Measurements from ENCODE around the gene EYS.
"Not testable (repeated sequence)": the region's sequence is repeated elsewhere in the genome, so short reads cannot be mapped to it uniquely, and the experiment has no call there.

Gene EYS

DNA sequence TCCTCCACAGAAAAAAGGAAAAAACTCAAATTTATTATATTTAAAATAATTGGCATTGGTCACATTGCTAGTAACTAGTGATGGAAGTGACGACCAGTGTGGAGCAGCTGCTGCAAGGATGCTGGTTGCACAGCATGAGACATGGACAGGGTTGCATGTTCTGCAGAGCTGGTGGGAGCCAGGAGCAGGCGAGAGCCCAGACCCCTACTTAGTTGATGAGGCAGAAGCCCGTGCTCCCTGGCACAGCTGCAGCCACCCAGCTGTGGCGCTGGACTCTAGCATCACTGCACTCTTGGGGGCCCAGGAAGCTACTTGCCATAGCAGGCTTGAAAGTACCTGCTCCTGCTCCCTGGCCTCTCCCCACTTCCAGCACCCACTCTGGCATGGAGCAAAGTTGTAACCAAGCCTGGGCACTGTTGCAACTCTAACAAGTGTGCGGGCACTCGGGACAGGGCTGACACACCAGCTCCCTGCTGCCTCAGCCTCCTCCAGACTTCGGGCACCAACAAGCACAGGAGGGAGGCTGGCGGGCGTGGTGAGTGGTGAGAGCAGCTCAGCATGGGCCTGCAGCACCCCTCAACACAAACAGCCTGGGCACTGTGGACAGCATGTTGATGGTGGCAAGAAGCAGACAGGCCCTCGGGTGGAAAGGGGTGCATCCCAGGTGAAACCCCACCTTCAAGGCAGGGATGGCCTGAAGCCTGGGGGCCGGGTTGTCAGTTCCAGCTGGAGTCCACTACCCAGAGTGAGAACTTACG is 69.6 kb downstream of the EYS start:
- in situ Hi-C loops (cut with MboI; ENCODE audit: low sequenced_read_pairs) = no loop called here

DNA sequence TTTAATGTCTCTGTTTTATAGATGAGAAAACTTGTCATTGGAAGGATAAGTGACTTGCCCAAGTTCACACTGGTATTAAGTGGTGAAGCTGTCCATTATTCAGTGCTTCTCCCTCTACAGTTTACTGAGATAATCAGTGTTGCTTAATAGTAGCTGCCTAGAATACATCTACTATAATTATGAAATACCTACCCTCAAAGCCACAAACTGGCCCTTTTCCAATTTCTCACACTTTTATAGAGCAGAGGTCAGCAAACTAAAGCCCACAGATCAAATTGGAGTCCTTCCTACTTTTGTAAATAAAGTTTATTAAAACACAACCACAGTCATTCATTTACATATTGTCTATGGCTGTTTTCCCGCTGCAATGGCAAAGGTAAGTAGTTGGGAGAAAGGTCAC is 73.5 kb downstream of the EYS start:
- in situ Hi-C loops (cut with MboI; ENCODE audit: low sequenced_read_pairs) = no loop called here

DNA sequence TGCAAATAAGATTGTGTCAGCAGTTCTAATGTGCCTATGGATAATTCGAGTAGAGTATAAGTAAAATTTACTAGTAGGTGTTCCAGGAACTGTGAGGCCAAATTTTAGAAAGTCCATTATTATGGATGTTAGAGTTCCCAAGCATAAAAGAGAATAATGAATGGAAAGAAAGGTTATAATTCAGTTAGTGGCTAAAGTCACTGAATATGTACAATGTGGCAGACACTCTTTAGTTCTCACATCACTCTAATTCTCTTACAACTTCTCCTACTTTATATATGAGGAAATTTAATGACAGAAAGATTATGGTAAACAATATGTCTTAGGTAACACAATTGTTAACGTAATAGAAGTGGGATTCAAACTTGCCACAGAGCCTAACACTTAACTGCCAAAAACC is 75.3 kb downstream of the EYS start:
- in situ Hi-C loops (cut with MboI; ENCODE audit: low sequenced_read_pairs) = no loop called here

DNA sequence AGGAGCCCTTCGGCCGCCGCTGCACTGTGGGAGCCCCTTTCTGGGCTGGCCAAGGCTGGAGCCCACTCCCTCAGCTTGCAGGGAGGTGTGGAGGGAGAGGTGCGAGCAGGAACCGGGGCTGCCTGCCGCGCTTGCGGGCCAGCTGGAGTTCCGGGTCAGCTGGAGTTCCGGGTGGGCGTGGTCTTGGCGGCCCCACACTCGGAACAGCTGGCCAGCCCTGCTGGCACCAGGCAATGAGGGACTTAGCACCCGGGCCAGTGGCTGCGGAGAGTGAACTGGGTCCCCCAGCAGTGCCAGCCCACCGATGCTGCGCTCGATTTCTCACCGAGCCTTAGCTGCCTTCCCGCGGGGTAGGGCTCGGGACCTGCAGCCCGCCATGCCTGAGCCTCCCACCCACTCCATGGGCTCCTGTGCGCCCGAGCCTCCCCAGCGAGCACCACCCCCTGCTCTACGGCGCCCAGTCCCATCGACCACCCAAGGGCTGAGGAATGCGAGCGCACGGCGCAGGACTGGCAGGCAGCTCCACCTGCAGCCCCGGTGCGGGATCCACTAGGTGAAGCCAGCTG is 79.5 kb downstream of the EYS start:
- in situ Hi-C loops (cut with MboI; ENCODE audit: low sequenced_read_pairs) = not testable (repeated sequence)

DNA sequence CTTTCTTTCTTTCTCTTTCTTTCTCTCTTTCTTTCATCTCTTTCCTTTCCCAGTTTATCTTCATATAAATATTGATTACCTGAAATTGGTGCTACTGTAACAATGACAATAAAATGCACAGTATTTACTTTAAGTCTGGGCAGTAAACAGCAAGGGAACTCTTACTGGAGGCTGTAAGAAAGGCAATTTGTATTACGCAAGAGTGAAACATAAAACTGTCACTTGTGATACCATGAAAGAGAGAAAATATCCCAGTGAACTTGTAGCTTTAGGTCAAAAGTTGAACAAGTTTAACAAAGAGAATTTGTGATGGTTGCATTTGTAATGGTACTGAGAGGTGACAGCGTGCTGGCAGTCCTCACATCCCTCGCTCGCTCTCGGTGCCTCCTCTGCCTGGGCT is 80.0 kb downstream of the EYS start:
- in situ Hi-C loops (cut with MboI; ENCODE audit: low sequenced_read_pairs) = no loop called here

DNA sequence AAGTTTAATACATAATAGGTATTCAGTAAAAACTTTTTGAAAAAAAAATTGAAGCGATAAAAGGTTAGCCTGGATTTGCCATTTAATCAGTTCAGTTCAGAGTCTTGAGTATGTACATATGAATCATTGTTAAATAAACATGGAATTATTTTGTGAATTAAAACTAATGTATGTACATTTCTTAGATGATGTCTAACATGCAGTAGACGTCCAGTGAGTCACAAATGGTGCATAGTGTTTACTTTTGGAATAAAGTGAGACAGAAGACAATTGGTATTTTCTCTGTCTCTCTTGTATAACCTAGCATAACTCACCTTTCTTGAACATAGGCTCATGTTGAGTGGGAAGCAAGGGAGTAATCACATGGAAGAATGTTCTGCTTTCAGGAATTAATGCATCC is 83.5 kb downstream of the EYS start:
- in situ Hi-C loops (cut with MboI; ENCODE audit: low sequenced_read_pairs) = no loop called here

DNA sequence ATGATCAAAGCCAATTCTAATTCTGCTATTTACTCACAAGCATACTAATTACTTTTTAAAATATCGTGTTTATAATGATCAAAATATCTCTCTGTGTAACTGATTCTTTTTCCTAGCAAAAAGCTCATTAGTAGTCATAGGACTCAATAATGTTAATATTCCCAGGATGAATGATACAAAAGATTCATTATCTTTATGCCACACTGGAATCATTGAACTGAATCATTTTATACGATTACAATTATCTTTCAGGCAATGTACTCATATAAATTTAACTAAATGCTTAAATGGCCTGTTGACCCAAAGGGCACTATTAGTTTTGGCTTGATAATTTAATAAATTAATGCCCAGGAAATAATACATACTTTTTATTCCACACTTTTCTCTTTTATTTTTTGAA is 96.3 kb downstream of the EYS start:
- in situ Hi-C loops (cut with MboI; ENCODE audit: low sequenced_read_pairs) = no loop called here

DNA sequence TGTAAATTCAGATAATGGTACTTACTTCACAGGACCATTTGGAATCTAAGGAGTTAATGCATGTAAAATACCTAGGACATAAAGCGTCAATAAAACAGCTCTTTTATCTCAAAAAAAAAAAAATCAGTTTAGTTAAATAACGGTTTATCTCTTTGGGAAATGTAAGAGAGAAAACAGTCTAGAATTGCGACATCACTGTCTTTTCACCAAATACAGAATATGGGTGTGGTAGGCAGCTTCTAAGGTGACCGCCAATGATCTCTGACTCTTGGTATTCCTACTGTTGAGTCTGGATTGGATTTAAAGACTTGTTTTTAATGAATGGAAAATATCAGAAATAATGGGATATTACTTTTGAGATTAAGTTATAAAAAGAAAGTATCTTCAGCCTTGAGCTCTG is 111.5 kb downstream of the EYS start:
- in situ Hi-C loops (cut with MboI; ENCODE audit: low sequenced_read_pairs) = no loop called here

DNA sequence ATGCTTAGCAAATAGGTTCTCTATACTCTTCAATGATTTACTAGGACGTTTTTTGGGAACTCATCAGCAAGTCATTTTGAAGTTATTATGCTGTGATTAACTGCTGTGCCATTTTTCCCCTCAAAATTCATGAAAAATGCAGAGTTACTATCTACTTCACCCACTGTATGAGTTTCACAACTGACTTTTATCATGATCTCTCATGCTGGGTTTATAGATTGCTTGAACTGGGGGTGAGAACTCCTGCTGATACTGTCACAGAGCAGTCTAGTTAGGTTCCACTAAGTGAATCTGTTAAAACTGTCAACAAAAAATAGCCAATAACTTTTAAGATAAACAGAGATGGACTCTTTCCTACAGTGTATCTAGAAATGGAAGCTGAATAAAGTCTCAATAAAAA is 136.7 kb downstream of the EYS start:
- in situ Hi-C loops (cut with MboI; ENCODE audit: low sequenced_read_pairs) = no loop called here

DNA sequence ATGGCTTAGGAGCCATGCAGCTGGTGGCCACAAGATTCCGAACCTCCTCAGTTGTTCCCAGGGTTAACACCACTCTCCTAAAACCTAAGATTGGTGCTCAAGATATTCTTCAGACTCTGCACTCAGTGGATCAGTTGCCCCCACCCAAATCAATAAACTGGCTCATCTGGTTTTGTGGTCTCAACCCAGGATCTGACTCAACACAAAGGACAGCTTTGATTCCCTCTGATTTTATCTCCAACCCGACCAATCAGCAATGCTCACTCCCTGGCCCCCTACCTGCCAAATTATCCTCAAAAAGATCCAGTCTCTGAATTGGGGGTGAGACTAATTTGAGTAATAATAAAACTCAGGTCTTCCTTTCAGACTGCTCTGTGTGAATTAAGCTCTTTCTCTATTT is 137.5 kb downstream of the EYS start:
- in situ Hi-C loops (cut with MboI; ENCODE audit: low sequenced_read_pairs) = no loop called here

DNA sequence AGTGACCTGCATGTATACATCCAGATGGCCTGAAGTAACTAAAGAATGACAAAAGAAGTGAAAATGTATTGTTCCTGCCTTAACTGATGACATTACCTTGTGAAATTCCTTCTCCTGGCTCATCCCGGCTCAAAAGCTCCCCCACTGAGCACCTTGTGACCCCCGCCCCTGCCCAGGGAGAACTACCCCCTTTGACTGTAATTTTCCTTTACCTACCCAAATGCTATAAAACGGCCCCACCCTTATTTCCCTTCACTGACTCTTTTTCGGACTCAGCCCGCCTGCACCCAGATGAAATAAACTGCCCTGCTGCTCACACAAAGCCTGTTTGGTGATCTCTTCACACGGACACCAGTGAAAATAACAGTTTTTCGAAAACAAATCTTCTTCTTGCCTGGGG is 138.0 kb downstream of the EYS start:
- in situ Hi-C loops (cut with MboI; ENCODE audit: low sequenced_read_pairs) = not testable (repeated sequence)

DNA sequence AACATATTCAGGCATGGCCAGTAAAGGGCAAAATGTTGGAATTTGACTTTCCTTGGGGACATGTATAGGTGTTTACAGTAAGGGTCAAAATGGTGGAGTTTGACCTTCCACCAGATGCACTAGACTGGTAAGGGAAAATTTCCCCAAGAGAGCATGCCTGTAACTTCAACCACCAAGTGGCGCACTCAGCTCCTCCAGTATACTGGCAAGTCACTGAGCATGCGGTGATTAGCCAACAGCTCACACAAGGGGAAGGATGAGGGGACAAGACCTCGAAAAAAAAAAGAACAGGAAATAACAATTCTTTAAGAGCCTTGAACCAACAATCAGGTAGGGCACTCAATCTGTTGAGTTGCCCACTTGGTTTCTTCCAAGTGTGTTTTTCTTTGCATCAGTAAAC is 140.9 kb downstream of the EYS start:
- in situ Hi-C loops (cut with MboI; ENCODE audit: low sequenced_read_pairs) = no loop called here

DNA sequence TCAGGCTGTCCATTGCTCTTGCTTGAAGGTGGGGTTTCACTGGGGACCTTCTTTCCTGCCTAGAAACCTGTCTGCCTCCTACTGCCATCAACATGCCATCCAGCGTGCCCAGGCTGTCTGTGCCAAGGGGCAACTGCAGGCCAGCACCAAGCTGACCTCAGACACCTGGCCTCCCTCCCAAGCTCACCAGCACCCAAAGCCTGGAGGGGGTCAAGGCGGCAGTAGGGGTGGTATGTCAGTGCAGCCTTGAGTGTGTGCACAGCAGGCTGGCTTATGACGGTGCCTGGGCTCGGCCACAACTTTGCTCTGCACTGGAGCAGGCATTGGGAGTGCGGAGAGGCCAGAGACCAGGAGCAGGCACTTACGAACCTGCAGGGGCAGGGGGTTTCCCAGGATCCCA is 149.0 kb downstream of the EYS start:
- in situ Hi-C loops (cut with MboI; ENCODE audit: low sequenced_read_pairs) = no loop called here

DNA sequence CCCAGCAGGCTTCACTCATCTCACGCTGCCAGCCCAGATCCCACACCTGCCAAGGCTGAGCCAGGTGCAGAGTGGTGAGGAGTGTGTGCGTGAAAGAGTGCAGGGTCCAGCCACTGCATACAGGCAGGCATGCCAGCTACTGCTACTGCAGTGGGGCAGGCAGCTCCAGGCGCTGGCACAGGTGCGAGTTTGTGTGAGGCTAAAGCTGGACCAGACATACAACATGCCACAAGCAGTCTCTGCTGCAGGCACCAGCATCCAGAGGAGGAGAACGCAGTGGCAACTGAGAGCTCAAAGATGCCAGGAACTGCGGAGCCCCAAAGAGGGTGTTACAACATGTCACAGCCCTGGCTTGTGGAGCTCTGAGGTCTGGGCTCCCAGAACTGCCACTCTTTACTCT is 149.8 kb downstream of the EYS start:
- in situ Hi-C loops (cut with MboI; ENCODE audit: low sequenced_read_pairs) = no loop called here

DNA sequence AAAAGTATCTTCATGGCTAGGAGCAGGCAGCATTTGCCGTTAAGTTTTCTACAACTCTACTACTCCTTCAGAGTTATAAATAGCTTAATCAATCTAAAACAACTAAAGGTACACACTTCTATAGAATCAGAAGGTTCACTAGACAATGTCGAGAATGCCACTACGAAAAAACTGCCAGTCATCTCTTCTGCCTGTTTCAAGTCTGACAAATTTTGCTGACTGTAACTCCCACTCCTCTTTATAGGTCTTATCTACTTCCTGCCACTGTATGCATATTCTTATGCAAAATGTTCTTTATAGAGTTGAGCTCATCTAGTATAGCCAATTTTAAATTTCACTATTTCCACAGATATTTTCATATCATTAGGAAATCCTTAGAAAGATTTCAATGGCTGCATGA is 160.1 kb downstream of the EYS start:
- in situ Hi-C loops (cut with MboI; ENCODE audit: low sequenced_read_pairs) = no loop called here

DNA sequence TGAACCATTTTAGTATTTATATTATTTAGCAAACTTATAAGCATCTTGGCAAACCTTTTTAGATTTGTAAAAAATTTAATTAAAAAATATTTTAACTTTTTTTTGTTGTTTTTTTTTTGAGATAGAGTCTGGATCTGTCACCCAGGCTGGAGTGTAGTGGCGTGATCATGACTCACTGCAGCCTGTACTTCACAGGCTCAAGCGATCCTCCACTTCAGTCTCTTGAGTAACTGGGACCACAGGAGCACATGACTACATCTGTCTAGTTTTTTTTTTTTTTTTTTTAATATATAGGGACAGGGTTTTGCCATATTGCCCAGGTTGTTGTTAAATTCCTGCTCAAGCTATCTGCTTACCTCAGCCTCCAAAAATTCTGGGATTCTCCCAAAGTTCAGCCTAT is 161.1 kb downstream of the EYS start:
- in situ Hi-C loops (cut with MboI; ENCODE audit: low sequenced_read_pairs) = no loop called here

DNA sequence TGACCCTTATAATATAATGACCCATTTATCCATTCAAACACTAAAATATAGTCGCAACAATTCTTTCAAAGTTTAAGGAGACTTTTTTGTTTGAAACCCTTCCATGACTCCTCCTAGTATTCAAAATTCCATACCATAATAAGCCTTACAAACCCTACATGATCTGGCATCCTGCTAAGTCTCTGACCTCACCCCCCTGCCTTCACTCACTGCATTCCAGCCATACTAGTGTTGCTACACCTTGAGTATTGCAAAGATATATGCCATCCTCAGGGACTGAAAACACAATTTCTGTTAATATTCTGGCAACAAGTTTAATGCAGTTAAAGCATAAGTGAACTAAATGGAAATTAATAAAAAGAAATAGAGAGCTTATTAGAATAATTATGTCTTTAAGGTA is 168.4 kb downstream of the EYS start:
- in situ Hi-C loops (cut with MboI; ENCODE audit: low sequenced_read_pairs) = no loop called here

DNA sequence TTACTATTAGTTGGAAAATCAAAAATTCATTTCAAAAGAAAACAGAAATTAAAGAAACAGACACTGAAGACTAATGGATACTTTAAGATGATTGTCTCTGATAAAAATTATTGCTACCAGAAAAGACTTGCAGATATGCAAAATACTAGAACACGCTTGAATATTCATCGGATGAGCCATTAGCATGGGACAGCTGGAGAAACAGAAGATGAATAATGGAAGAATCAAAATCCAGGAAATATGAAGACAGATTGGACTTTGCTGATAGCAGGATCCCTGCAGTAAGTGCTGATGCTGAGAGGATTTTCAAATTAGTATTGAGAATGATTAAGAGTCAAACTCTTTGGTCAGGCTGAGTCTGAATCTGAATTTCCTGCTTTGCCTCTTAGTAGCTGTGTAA is 169.4 kb downstream of the EYS start:
- in situ Hi-C loops (cut with MboI; ENCODE audit: low sequenced_read_pairs) = no loop called here

DNA sequence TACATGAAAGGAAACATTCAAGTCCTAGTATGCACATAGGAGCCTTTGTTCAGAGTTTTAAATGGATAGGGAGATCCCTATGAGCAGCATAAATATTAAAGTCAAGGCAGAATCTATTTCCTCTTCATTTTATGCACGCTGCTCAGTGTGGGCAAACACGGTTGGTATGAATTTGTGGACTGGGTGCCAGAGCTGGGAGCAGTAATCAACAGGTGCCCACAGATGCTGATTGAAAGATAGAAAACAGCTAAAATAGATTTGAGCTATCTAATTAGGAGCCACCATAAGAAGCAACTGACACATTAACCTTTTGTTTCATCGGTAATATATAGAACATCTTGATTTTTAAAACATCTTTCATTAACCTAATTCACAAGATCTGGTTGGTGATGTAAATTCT is 175.5 kb downstream of the EYS start:
- in situ Hi-C loops (cut with MboI; ENCODE audit: low sequenced_read_pairs) = no loop called here

DNA sequence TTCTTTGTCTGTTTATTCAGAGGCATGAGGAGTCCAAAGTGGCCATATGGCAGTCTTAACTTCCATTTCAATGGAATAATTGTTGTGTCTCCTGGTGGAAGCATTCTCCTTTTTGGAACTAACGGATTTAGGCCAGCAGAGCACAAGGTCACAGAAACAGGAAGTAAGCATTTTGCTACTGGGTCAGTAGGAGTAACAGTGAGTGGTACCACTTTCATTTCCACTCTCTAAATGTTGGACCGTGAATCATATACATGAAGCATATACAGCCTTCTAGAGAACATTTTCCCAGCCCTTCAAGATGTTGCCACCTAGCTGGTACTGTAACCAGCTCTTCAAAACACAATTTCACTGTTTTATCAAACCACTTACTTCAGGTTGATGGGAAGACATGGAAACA is 182.8 kb downstream of the EYS start:
- in situ Hi-C loops (cut with MboI; ENCODE audit: low sequenced_read_pairs) = no loop called here

DNA sequence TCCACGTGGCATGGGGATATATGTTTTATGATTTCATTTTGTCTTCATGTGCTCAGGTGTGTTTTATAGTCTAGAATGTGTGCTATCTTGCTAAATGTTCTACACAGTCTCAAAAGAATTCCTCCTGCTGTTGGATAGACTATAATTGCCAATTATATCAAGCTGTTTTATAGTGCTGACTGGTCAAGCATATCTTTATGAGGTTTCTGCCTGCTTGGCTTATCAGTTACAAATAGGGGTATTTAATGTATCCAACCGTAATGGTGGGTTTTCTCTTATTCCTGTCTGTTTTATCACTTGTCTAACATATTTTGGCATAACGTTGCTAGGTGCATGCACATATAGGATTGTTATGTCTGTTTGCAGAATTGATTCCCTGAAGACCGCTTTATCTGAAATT is 201.3 kb downstream of the EYS start:
- in situ Hi-C loops (cut with MboI; ENCODE audit: low sequenced_read_pairs) = no loop called here

DNA sequence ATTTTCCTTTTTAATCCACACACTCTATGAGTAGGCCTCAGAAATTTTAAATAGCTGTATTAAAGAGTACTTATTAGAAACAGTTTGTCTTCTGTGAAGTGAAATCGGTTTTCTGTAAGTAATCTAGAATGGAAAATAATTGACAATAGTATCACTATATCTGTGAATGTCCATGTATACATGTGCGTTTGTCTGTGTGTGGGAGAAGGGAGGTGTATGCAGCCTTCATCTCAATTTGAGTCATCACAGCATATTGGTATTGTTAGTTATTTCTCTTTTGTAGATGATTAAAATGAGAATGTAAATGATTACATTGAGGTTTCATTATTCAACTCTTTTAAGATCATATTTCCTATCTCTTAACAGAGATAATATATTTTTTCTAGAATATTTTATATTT is 206.0 kb downstream of the EYS start:
- in situ Hi-C loops (cut with MboI; ENCODE audit: low sequenced_read_pairs) = no loop called here

DNA sequence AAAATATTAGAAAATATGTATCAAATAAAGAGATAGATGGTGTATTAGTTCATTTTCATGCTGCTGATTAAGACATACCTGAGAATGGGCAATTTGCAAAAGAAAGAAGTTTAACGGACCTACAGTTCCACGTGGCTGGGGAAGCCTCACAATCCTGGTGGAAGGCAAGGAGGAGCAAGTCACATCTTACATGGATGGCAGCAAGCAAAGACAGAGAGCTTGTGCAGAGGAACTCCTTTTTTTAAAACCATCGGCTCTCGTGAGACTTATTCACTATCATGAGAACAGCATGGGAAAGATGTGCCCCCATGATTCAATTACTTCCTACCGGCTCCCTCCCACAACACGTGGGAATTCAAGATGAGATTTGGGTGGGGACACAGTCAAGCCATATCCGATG is 223.4 kb downstream of the EYS start:
- in situ Hi-C loops (cut with MboI; ENCODE audit: low sequenced_read_pairs) = not testable (repeated sequence)
